CD4-positive, alpha-beta memory T cell (primary cell): Measurements from ENCODE around the gene GFOD1. TPM values are rescaled to one million over a fixed set of nuclear protein-coding genes. Genes with fewer than 3 reads are reported as not detected.

Experiments
- CTCF ChIA-PET: fragments of 350-600 bp; sonication (Branson Sonifier 250); formaldehyde crosslinking; loops from one replicate; lab custom pipeline; 2021; ENCODE audit warnings: inconsistent platforms; ENCODE audit not compliant: partially characterized antibody; lab: Charles Lee
- POLR2A ChIA-PET: fragments of 350-600 bp; sonication (Branson Sonifier 250); formaldehyde crosslinking; loops from one replicate; lab custom pipeline; 2021; ENCODE audit not compliant: partially characterized antibody; lab: Charles Lee
- DNase-seq, 5 donors: peaks; one replicate each; pipeline versions ENCODE4 v3.0.0 to v3.0.0-alpha.2; 2020 to 2022; ENCODE audit warnings: mixed read lengths in 1 of 5
- H3K27ac ChIP-seq: one replicate; pipeline ENCODE4 v1.7.0; 2013; ENCODE audit warnings: low read depth, low read length
- H3K27me3 ChIP-seq: 2 replicates; pipeline ENCODE4 v1.7.0; 2013; ENCODE audit warnings: mild to moderate bottlenecking, low read length, moderate library complexity; ENCODE audit not compliant: insufficient read depth
- H3K36me3 ChIP-seq: 2 replicates; pipeline ENCODE4 v1.7.0; 2013; ENCODE audit warnings: mild to moderate bottlenecking, low read length, moderate library complexity; ENCODE audit not compliant: insufficient read depth
- H3K4me1 ChIP-seq: 2 replicates; pipeline ENCODE4 v1.7.0; 2013; ENCODE audit warnings: mild to moderate bottlenecking, low read length, moderate library complexity; ENCODE audit not compliant: insufficient read depth
- H3K4me3 ChIP-seq, 2 donors: one replicate each; pipeline ENCODE4 v1.7.0; 2013; ENCODE audit warnings: low read length in 2 of 2, mild to moderate bottlenecking in 1 of 2
- H3K9me3 ChIP-seq, 2 donors: one replicate each; pipeline ENCODE4 v1.7.0; 2013; ENCODE audit warnings: low read length in 2 of 2, control low read depth in 1 of 2; ENCODE audit not compliant: control insufficient read depth in 1 of 2
- H3K27ac Mint-ChIP-seq, 7 donors: one replicate each; pipeline ENCODE4 v1.8.0; 2020 to 2021; ENCODE audit warnings: mixed read lengths in 7 of 7, mild to moderate bottlenecking in 6 of 7, inconsistent platforms in 3 of 7, moderate library complexity in 3 of 7
- H3K27me3 Mint-ChIP-seq, 2 donors: one replicate each; pipeline ENCODE4 v1.8.0; 2020 to 2021; ENCODE audit warnings: mixed read lengths in 2 of 2
- H3K36me3 Mint-ChIP-seq, 2 donors: one replicate each; pipeline ENCODE4 v1.8.0; 2020 to 2021; ENCODE audit warnings: mixed read lengths in 2 of 2, inconsistent platforms in 1 of 2, mild to moderate bottlenecking in 1 of 2
- H3K4me1 Mint-ChIP-seq, 4 donors: one replicate each; pipeline ENCODE4 v1.8.0; 2020 to 2021; ENCODE audit warnings: mixed read lengths in 4 of 4, mild to moderate bottlenecking in 1 of 4
- H3K4me3 Mint-ChIP-seq, 8 donors: one replicate each; pipeline ENCODE4 v1.8.0; 2020 to 2021; ENCODE audit warnings: mixed read lengths in 8 of 8, mild to moderate bottlenecking in 7 of 8, moderate library complexity in 6 of 8, inconsistent platforms in 3 of 8
- H3K9me3 Mint-ChIP-seq, 8 donors: one replicate each; pipeline ENCODE4 v1.8.0; 2020 to 2021; ENCODE audit warnings: mixed read lengths in 8 of 8, mild to moderate bottlenecking in 5 of 8, inconsistent platforms in 3 of 8, moderate library complexity in 1 of 8
- intact Hi-C: fragments of 100-400 bp; cut with micrococcal nuclease; formaldehyde crosslinking; loops from one replicate; pipeline ENCODE4 v1.15.1; 2023
- polyA plus RNA-seq, 2 donors: library from polyadenylated mRNA; unstranded; fragments of 300-500 nt; fragmentation: Illumina TruSeq; gene quantifications; one replicate each; pipeline ENCODE4 v1.2.3, GENCODE V29; 2021
- total RNA-seq, 2 experiments: library from RNA; stranded (reverse); gene quantifications; one replicate each; pipeline ENCODE4 v1.2.3, GENCODE V29; 2021

Gene GFOD1
- total and polyA plus RNA-seq, 4 experiments from 2014 or later: 0.95 to 1.1 (median 0.97) TPM; not detected in 1

DNA sequence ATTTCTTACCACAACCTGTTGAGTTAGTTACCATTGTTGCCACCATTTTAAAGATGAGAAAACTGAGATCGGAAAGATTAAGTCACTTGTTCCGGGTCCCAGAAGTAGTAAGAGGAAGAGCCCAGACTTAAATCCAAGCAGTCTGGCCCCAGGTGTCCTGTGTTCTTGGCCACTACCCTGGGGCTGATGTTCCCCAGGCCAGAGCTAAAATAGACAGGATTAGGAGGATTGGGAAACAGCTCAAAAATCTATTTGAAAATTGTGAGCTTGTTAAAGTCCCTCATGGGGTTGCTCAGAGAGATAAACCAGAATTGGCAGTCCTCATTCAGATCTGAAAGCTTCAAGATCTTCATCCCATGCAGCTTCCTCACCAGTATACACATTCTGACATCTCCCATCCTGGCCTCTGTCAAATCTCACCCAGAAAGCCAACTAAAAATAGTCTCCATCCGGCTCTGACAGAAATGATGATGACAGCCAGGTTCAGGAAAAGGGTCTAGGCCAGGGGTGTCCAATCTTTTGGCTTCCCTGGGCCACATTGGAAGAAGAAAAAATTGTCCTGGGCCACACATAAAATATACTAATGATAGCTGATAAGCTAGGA, 62.0 kb downstream of the GFOD1 start:
- Histone ChIP-seq H3K4me1 (peaks cover 23% of the 10 kb centered on the region), H3K27me3 (no peaks in the 10 kb centered on the region), H3K27ac (no peak overlapping the region), H3K9me3 (no peaks in the 10 kb centered on the region), H3K36me3 (no peaks in the 10 kb centered on the region), H3K4me3 (no peak overlapping the region)
- Mint-ChIP-seq H3K9me3 (peaks cover 0 to 2% (median 0%) of the 10 kb centered on the region in 8 donors), H3K4me3 (no peak overlapping the region), H3K4me1 (peaks cover 19 to 39% (median 29%) of the 10 kb centered on the region in 4 donors), H3K36me3 (no peaks in the 10 kb centered on the region), H3K27ac (peak overlapping the region in 2 of 7 donors; percentile 35 to 50), H3K27me3 (no peaks in the 10 kb centered on the region)
- ChIA-PET CTCF (interaction anchor here (1.1 to 1.3 kb wide), 3 partner anchors 29 to 149 kb away, joined by 3 to 5 read pairs (median 3); partner anchors contain the start of gene SIRT5), POLR2A (no interaction called here)
- no peak for DNase-seq
- intact Hi-C loops: loop anchor here (5.0 to 10.0 kb wide), 2 partner anchors 62 to 71 kb away; partner anchors contain the start of gene GFOD1

DNA sequence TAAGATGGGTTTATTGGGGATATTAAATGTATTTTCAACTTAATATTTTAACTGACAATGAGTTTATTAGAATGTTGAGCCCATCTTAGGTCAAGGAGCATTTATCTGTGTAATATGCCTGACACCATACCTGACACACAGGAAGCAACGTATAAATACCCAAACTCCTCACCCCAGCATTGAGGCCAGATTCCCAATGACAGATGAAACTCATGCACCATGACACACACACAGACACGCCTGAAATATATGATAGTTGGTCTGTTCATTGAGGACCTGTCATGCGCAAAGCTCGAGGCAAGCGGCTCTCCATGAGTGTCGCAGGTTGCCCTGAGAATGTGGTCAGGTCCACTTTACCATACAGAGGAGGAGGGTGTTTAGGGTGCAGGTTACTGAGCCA, 64.1 kb downstream of the GFOD1 start:
- ChIA-PET CTCF (interaction anchor here (1.8 kb wide), 1 partner anchor 152 kb away, joined by 4 read pairs; the partner anchor contains the start of gene SIRT5), POLR2A (no interaction called here)
- Histone ChIP-seq H3K27me3 (no peaks in the 10 kb centered on the region), H3K4me3 (no peak overlapping the region), H3K36me3 (no peaks in the 10 kb centered on the region), H3K4me1 (peaks cover 10% of the 10 kb centered on the region), H3K27ac (no peak overlapping the region), H3K9me3 (no peaks in the 10 kb centered on the region)
- Mint-ChIP-seq H3K9me3 (peaks cover 0 to 2% (median 0%) of the 10 kb centered on the region in 8 donors), H3K27ac (no peak overlapping the region), H3K27me3 (no peaks in the 10 kb centered on the region), H3K4me3 (peak overlapping the region in 1 of 8 donors; percentile 23), H3K36me3 (no peaks in the 10 kb centered on the region), H3K4me1 (peaks cover 10 to 28% (median 16%) of the 10 kb centered on the region in 4 donors)
- intact Hi-C loops: loop anchor here (10.0 kb wide), 1 partner anchor 68 kb away; no protein-coding TSS in a partner anchor
- no peak for DNase-seq

- DNase-seq: no peak
- Mint-ChIP-seq H3K36me3 (no peaks in the 10 kb centered on the region), H3K9me3 (peaks cover 0 to 2% (median 0%) of the 10 kb centered on the region in 8 donors), H3K27me3 (no peaks in the 10 kb centered on the region), H3K27ac (no peak overlapping the region), H3K4me3 (no peak overlapping the region), H3K4me1 (peaks cover 5 to 23% (median 11%) of the 10 kb centered on the region in 4 donors)
- POLR2A ChIA-PET: no interaction called here
- Histone ChIP-seq H3K27ac (no peak overlapping the region), H3K4me3 (no peak overlapping the region), H3K9me3 (no peaks in the 10 kb centered on the region), H3K4me1 (peaks cover 5% of the 10 kb centered on the region), H3K36me3 (no peaks in the 10 kb centered on the region), H3K27me3 (no peaks in the 10 kb centered on the region)
- CTCF ChIA-PET: interaction anchor here (1.8 kb wide), 1 partner anchor 152 kb away, joined by 4 read pairs; the partner anchor contains the start of gene SIRT5
- intact Hi-C loops: loop anchor here (10.0 kb wide), 1 partner anchor 68 kb away; no protein-coding TSS in a partner anchor
Observed at GRCh38 chr6:13422681-13423221, 64.6 kb downstream of the GFOD1 start.

- no peak overlapping the region for H3K4me3 Mint-ChIP-seq
- POLR2A ChIA-PET: no interaction called here
- Histone ChIP-seq H3K27me3 (no peaks in the 10 kb centered on the region), H3K4me1 (no peaks in the 10 kb centered on the region), H3K4me3 (no peak overlapping the region), H3K36me3 (no peaks in the 10 kb centered on the region), H3K9me3 (no peaks in the 10 kb centered on the region), H3K27ac (no peak overlapping the region)
- peaks cover 3 to 11% (median 8%) of the 10 kb centered on the region in 4 donors for H3K4me1 Mint-ChIP-seq
- no peaks in the 10 kb centered on the region for H3K27me3 Mint-ChIP-seq
- CTCF ChIA-PET: interaction anchor here (1.8 kb wide), 1 partner anchor 153 kb away, joined by 4 read pairs; the partner anchor contains the start of gene SIRT5
- H3K36me3 Mint-ChIP-seq: no peaks in the 10 kb centered on the region
- H3K9me3 Mint-ChIP-seq: peaks cover 0 to 2% (median 0%) of the 10 kb centered on the region in 8 donors
- DNase-seq: no peak
- intact Hi-C loops: loop anchor here (10.0 kb wide), 1 partner anchor 67 kb away; no protein-coding TSS in a partner anchor
- H3K27ac Mint-ChIP-seq: no peak overlapping the region
Observed at GRCh38 chr6:13421425-13422059, 65.9 kb downstream of the GFOD1 start.

GRCh38 chr6:13420269-13420668, 67.1 kb downstream of the GFOD1 start:
- Histone ChIP-seq H3K4me3 (no peak overlapping the region), H3K9me3 (no peaks in the 10 kb centered on the region), H3K36me3 (no peaks in the 10 kb centered on the region), H3K27ac (no peak overlapping the region), H3K4me1 (no peaks in the 10 kb centered on the region), H3K27me3 (no peaks in the 10 kb centered on the region)
- H3K27me3 Mint-ChIP-seq: no peaks in the 10 kb centered on the region
- H3K4me3 Mint-ChIP-seq: no peak overlapping the region
- H3K9me3 Mint-ChIP-seq: peaks cover 0 to 2% (median 0%) of the 10 kb centered on the region in 8 donors
- H3K36me3 Mint-ChIP-seq: no peaks in the 10 kb centered on the region
- H3K27ac Mint-ChIP-seq: no peak overlapping the region
- ChIA-PET POLR2A (no interaction called here), CTCF (interaction anchor here (2.5 kb wide), 1 partner anchor 8 kb away, joined by 7 read pairs; no protein-coding TSS in a partner anchor)
- H3K4me1 Mint-ChIP-seq: peaks cover 3 to 11% (median 8%) of the 10 kb centered on the region in 4 donors
- intact Hi-C loops: loop anchor here (10.0 kb wide), 1 partner anchor 65 kb away; no protein-coding TSS in a partner anchor
- no peak for DNase-seq

- no peak for DNase-seq
- Histone ChIP-seq H3K4me1 (no peaks in the 10 kb centered on the region), H3K4me3 (no peak overlapping the region), H3K27me3 (no peaks in the 10 kb centered on the region), H3K27ac (no peak overlapping the region), H3K36me3 (no peaks in the 10 kb centered on the region), H3K9me3 (no peaks in the 10 kb centered on the region)
- ChIA-PET CTCF (interaction anchor here (2.5 kb wide), 1 partner anchor 9 kb away, joined by 7 read pairs; no protein-coding TSS in a partner anchor), POLR2A (no interaction called here)
- Mint-ChIP-seq H3K4me1 (peaks cover 3 to 11% (median 8%) of the 10 kb centered on the region in 4 donors), H3K27me3 (no peaks in the 10 kb centered on the region), H3K27ac (no peak overlapping the region), H3K9me3 (peaks cover 0 to 2% (median 0%) of the 10 kb centered on the region in 8 donors), H3K36me3 (no peaks in the 10 kb centered on the region), H3K4me3 (no peak overlapping the region)
- intact Hi-C loops: loop anchor here (10.0 kb wide), 1 partner anchor 65 kb away; no protein-coding TSS in a partner anchor
Observed at GRCh38 chr6:13419422-13420195, 67.8 kb downstream of the GFOD1 start.
